Measurements from ENCODE around the gene PKMYT1. TPM values are rescaled to one million over a fixed set of nuclear protein-coding genes. Genes with fewer than 3 reads are reported as not detected.
"Not testable (repeated sequence)": the region's sequence is repeated elsewhere in the genome, so short reads cannot be mapped to it uniquely, and the experiment has no call there.

Gene PKMYT1
- total RNA-seq, 4 donors from 2014 or later: 1.6 to 1.7 TPM; not detected in 2

- WGBS, 2 donors (ENCODE audit: low coverage in 1 of 2): 80 to 82% methylated on average over 2 to 9 of the region's 19 CpGs
- Histone ChIP-seq H3K4me1 (no peaks in the 10 kb centered on the region), H3K9me3 (no peaks in the 10 kb centered on the region), H3K27me3 (peaks cover 8% of the 10 kb centered on the region), H3K27ac (no peak overlapping the region), H3K36me3 (peaks cover 0 to 28% of the 10 kb centered on the region in 2 donors), H3K4me3 (no peak overlapping the region)
- TF ChIP-seq POLR2AphosphoS5 (IDR thresholded peaks at IDR 0.05): no peak
- TF ChIP-seq EP300 (IDR thresholded peaks at IDR 0.05): no peak
- TF ChIP-seq POLR2A (IDR thresholded peaks at IDR 0.05): no peak
- no peak for TF ChIP-seq CTCF (IDR thresholded peaks at IDR 0.05)
- ATAC-seq: no peak
Observed at GRCh38 chr16:2949705-2950352, 30.4 kb downstream of the PKMYT1 start.

- Histone ChIP-seq H3K27ac (no peak overlapping the region), H3K4me1 (no peaks in the 10 kb centered on the region), H3K27me3 (peaks cover under 1% of the 10 kb centered on the region), H3K36me3 (peaks cover 0 to 36% of the 10 kb centered on the region in 2 donors), H3K4me3 (no peak overlapping the region), H3K9me3 (no peaks in the 10 kb centered on the region)
- ATAC-seq: no peak
- WGBS, 2 donors (ENCODE audit: low coverage in 1 of 2): 74 to 81% methylated on average over 5 to 6 of the region's 36 CpGs
- no peak for TF ChIP-seq EP300 (IDR thresholded peaks at IDR 0.05)
- TF ChIP-seq POLR2A (IDR thresholded peaks at IDR 0.05): no peak
- TF ChIP-seq CTCF (IDR thresholded peaks at IDR 0.05): no peak
- TF ChIP-seq POLR2AphosphoS5 (IDR thresholded peaks at IDR 0.05): no peak
Observed at GRCh38 chr16:2948807-2949704, 31.2 kb downstream of the PKMYT1 start.

- Histone ChIP-seq H3K36me3 (peaks cover 0 to 58% of the 10 kb centered on the region in 2 donors), H3K4me1 (no peaks in the 10 kb centered on the region), H3K27ac (no peak overlapping the region), H3K27me3 (no peaks in the 10 kb centered on the region), H3K4me3 (no peak overlapping the region), H3K9me3 (no peaks in the 10 kb centered on the region)
- 96 to 100% methylated on average over 1 to 4 of the region's 4 CpGs for WGBS, 2 donors (ENCODE audit: low coverage in 1 of 2)
- ATAC-seq: no peak
- no peak for TF ChIP-seq CTCF (IDR thresholded peaks at IDR 0.05)
- no peak for TF ChIP-seq EP300 (IDR thresholded peaks at IDR 0.05)
- no peak for TF ChIP-seq POLR2AphosphoS5 (IDR thresholded peaks at IDR 0.05)
- TF ChIP-seq POLR2A (IDR thresholded peaks at IDR 0.05): no peak
Observed at GRCh38 chr16:2946649-2947048, 33.6 kb downstream of the PKMYT1 start.

GRCh38 chr16:2943716-2944115, 36.5 kb downstream of the PKMYT1 start:
- H3K9me3 ChIP-seq, H3K4me3 ChIP-seq: not testable (repeated sequence)
- WGBS, 2 donors (ENCODE audit: low coverage in 1 of 2): 80 to 86% methylated on average over 10 of the region's 12 CpGs

GRCh38 chr16:2942045-2942444, 38.2 kb downstream of the PKMYT1 start:
- H3K4me3 ChIP-seq: no peak overlapping the region
- 63 to 80% methylated on average over 1 to 4 of the region's 4 CpGs for WGBS, 2 donors (ENCODE audit: low coverage in 1 of 2)
- ATAC-seq: no peak
- H3K4me1 ChIP-seq: no peaks in the 10 kb centered on the region
- H3K9me3 ChIP-seq: no peaks in the 10 kb centered on the region
- TF ChIP-seq POLR2A (IDR thresholded peaks at IDR 0.05) (no peak), POLR2AphosphoS5 (IDR thresholded peaks at IDR 0.05) (no peak), CTCF (IDR thresholded peaks at IDR 0.05) (no peak), EP300 (IDR thresholded peaks at IDR 0.05) (no peak)
- H3K27ac ChIP-seq: no peak overlapping the region
- H3K27me3 ChIP-seq: no peaks in the 10 kb centered on the region
- peaks cover 0 to 80% of the 10 kb centered on the region in 2 donors for H3K36me3 ChIP-seq

More at GRCh38 chr16:2943716-2944115, 36.5 kb downstream of the PKMYT1 start:
- ATAC-seq, H3K27ac ChIP-seq, H3K27me3 ChIP-seq, H3K4me1 ChIP-seq: not testable (repeated sequence)
- peaks cover 0 to 69% of the 10 kb centered on the region in 2 donors for H3K36me3 ChIP-seq

Data from gastroesophageal sphincter (tissue), 4 donors.